Neural progenitor cell (in vitro differentiated cells): ENCODE results near the gene ST8SIA4.

Experiments
- CTCF ChIP-seq: fragments of 200-600 bp; sonication (generic); IDR thresholded peaks from 2 replicates; pipeline ENCODE4 v1.5.1; 2017; ENCODE audit warnings: antibody characterized with exemption, mild to moderate bottlenecking
- EZH2phosphoT487 ChIP-seq: fragments of 200-600 bp; sonication (generic); IDR thresholded peaks from 2 replicates; pipeline ENCODE4 v1.6.1; 2017; ENCODE audit warnings: antibody characterized with exemption

DNA sequence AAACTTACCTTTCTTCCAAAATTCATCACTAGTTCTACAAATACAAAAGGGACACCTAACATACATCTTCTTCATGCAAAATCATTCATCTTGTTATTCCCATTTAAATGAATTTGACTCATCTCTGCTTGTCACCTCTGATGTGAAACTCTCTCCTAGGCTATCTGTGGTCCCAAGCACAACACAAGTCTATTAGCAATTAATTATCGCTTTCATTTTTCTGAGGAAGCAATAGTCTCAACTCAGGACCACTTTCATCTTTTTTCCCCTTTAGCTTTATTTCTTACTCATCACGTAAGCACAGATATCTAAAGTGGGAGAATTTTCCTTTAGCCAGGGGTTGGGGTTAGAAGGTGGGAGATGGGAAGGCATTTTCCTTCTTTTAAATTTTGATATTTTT, 131.9 kb downstream of the ST8SIA4 start:
- no peak for TF ChIP-seq EZH2phosphoT487
- TF ChIP-seq CTCF, result no peak
